HL-60/S4 treated with phorbol 12-myristate 13-acetate at 8.2 ng/mL for 4 days and 3 days (cell line): ENCODE data around the gene PCDHGA10.
"Not testable (repeated sequence)": the region's sequence is repeated elsewhere in the genome, so short reads cannot be mapped to it uniquely, and the experiment has no call there.

Source experiments
- in situ Hi-C: fragments of 300-500 bp; cut with MboI; formaldehyde crosslinking; loops from 2 replicates; pipeline ENCODE4 v1.15.0; 2022; ENCODE audit warnings: low sequenced_read_pairs

The PCDHGA10 gene

GRCh38 chr5:141419074-141419880, 6.5 kb downstream of the PCDHGA10 start:
- in situ Hi-C loops = loop anchor here (10.0 kb wide), 2 partner anchors 106 to 136 kb away; no protein-coding TSS in a partner anchor

- in situ Hi-C loops = no loop called here
Measured at GRCh38 chr5:141420855-141421488, 8.2 kb downstream of the PCDHGA10 start, which contains the start of gene PCDHGA11. PCDHGA11 (plus strand) TSS chr5:141421051; CDS start chr5:141421228, 177 bp downstream.

GRCh38 chr5:141421489-141421855, 8.7 kb downstream of the PCDHGA10 start:
- in situ Hi-C loops = no loop called here

GRCh38 chr5:141422742-141423291, 10.0 kb downstream of the PCDHGA10 start:
- in situ Hi-C loops = no loop called here

GRCh38 chr5:141427783-141428426, 15.1 kb downstream of the PCDHGA10 start:
- in situ Hi-C loops = no loop called here

GRCh38 chr5:141430332-141431113, 17.7 kb downstream of the PCDHGA10 start, which contains the start of gene PCDHGA12:
PCDHGA12 (plus strand) TSS chr5:141430507; CDS start chr5:141430760, 253 bp downstream.
- in situ Hi-C loops = no loop called here

GRCh38 chr5:141431286-141431685, 18.5 kb downstream of the PCDHGA10 start:
- in situ Hi-C loops = no loop called here

- in situ Hi-C loops = not testable (repeated sequence)
Measured at GRCh38 chr5:141432308-141432707, 19.5 kb downstream of the PCDHGA10 start.

- in situ Hi-C loops = not testable (repeated sequence)
Measured at GRCh38 chr5:141432726-141433125, 19.9 kb downstream of the PCDHGA10 start.

- in situ Hi-C loops = no loop called here
Measured at GRCh38 chr5:141434006-141434405, 21.2 kb downstream of the PCDHGA10 start.

- in situ Hi-C loops = no loop called here
Measured at GRCh38 chr5:141437221-141437620, 24.4 kb downstream of the PCDHGA10 start.

- in situ Hi-C loops = no loop called here
Measured at GRCh38 chr5:141439411-141440141, 26.8 kb downstream of the PCDHGA10 start.

GRCh38 chr5:141440341-141440740, 27.6 kb downstream of the PCDHGA10 start:
- in situ Hi-C loops = no loop called here

- in situ Hi-C loops = no loop called here
Measured at GRCh38 chr5:141441571-141442170, 28.9 kb downstream of the PCDHGA10 start.

GRCh38 chr5:141465351-141465750, 52.6 kb downstream of the PCDHGA10 start:
- in situ Hi-C loops = no loop called here
